Panc1 (cell line): ENCODE measurements around the gene TPGS2. TPM values are rescaled to one million over a fixed set of nuclear protein-coding genes. Genes with fewer than 3 reads are reported as not detected.

Experiments used
- ATAC-seq: fragments of 200-7000 bp; cut with Tn5 transposase; 2 replicates; pipeline ENCODE4 v1.9.1; 2020; ENCODE audit warnings: mild to moderate bottlenecking, moderate library complexity
- BruUV-seq: library from RNA; stranded (reverse); fragments of 400-500 nt; replicated peaks from 2 replicates; lab custom pipeline; 2021; lab: Mats Ljungman, UMichigan
- CTCF ChIA-PET: fragments of 300-600 bp; sonication (Branson Sonifier 250); formaldehyde crosslinking; loops from one replicate; lab custom pipeline; 2022; ENCODE audit warnings: antibody characterized with exemption; lab: Charles Lee
- POLR2A ChIA-PET: fragments of 300-600 bp; sonication (Branson Sonifier 250); formaldehyde crosslinking; loops from one replicate; lab custom pipeline; 2022; ENCODE audit warnings: antibody characterized with exemption; lab: Charles Lee
- DNase-seq: peaks from one replicate; pipeline ENCODE4 v3.0.0-alpha.2; 2010; ENCODE audit warnings: low read depth, low spot score
- H3K27ac ChIP-seq: 2 replicates; pipeline ENCODE4 v1.5.1; 2011; ENCODE audit warnings: mild to moderate bottlenecking, low read length, inconsistent platforms
- H3K27me3 ChIP-seq: fragments of 200-500 bp; sonication (Bioruptor generic); 2 replicates; pipeline ENCODE4 v1.6.0; 2014; ENCODE audit warnings: low read length, inconsistent platforms; ENCODE audit not compliant: control insufficient read depth, insufficient read depth
- H3K36me3 ChIP-seq: fragments of 200-500 bp; sonication (Bioruptor generic); 2 replicates; pipeline ENCODE4 v1.5.1; 2014; ENCODE audit warnings: inconsistent platforms, mild to moderate bottlenecking, low read length, moderate library complexity; ENCODE audit not compliant: control insufficient read depth, insufficient read depth
- H3K4me1 ChIP-seq: 2 replicates; pipeline ENCODE4 v1.5.1; 2011; ENCODE audit warnings: inconsistent platforms, mild to moderate bottlenecking, low read length, moderate library complexity; ENCODE audit not compliant: control insufficient read depth, insufficient read depth
- H3K4me3 ChIP-seq, 2 experiments: 2 replicates each; pipeline ENCODE4 v1.5.1; 2011 to 2012; ENCODE audit warnings: low read depth in 2 of 2, low read length in 2 of 2, mild to moderate bottlenecking in 2 of 2, inconsistent platforms in 1 of 2, moderate library complexity in 1 of 2
- H3K9me3 ChIP-seq: fragments of 200-500 bp; sonication (Bioruptor generic); 2 replicates; pipeline ENCODE4 v1.5.1; 2014; ENCODE audit warnings: low read depth, mild to moderate bottlenecking, inconsistent platforms, low read length, moderate library complexity; ENCODE audit not compliant: control insufficient read depth, insufficient read depth
- CTCF ChIP-seq: fragments of 450-650 bp; IDR thresholded peaks from 2 replicates; pipeline ENCODE4 v1.5.1; 2017; ENCODE audit warnings: mild to moderate bottlenecking
- POLR2AphosphoS5 ChIP-seq: IDR thresholded peaks from 2 replicates; pipeline ENCODE4 v1.6.1; 2012; ENCODE audit warnings: mild to moderate bottlenecking, low read depth, low read length, moderate library complexity
- REST ChIP-seq, 2 experiments: IDR thresholded peaks; 2 replicates each; pipeline ENCODE4 v1.6.1; 2011 to 2012; ENCODE audit warnings: low read depth in 2 of 2, control low read depth in 1 of 2, low read length in 1 of 2, mild to moderate bottlenecking in 1 of 2, moderate library complexity in 1 of 2; ENCODE audit not compliant: insufficient read depth in 1 of 2
- SIN3A ChIP-seq: IDR thresholded peaks from 2 replicates; pipeline ENCODE4 v1.6.1; 2012; ENCODE audit warnings: low read depth, mild to moderate bottlenecking, low read length, moderate library complexity, borderline replicate concordance; ENCODE audit not compliant: insufficient read depth
- TCF7L2 ChIP-seq: IDR thresholded peaks from 2 replicates; pipeline ENCODE4 v1.6.1; 2011; ENCODE audit warnings: mild to moderate bottlenecking, low read depth, low read length, inconsistent platforms
- in situ Hi-C: cut with HindIII; loops from 2 replicates; pipeline ENCODE4 v1.10.0; 2016; ENCODE audit warnings: low sequenced_read_pairs, low pct_unique_long_range_greater_than_20kb
- intact Hi-C: fragments of 100-400 bp; cut with micrococcal nuclease; formaldehyde crosslinking; loops from one replicate; pipeline ENCODE4 v1.10.0; 2022; ENCODE audit not compliant: unreplicated experiment
- total RNA-seq: library from RNA; stranded (reverse); gene quantifications from one replicate; pipeline ENCODE4 v1.2.1, GENCODE V29; 2021; ENCODE audit not compliant: unreplicated experiment

Gene TPGS2
- total RNA-seq, 1 experiment from 2014 or later: 98.7 TPM

GRCh38 chr18:36782710-36783109 is 46.1 kb downstream of the TPGS2 start:
- no peak for ATAC-seq
- no peaks in the 10 kb centered on the region for H3K36me3 ChIP-seq
- ChIA-PET CTCF (no interaction called here), POLR2A (no interaction called here)
- no peaks in the 10 kb centered on the region for H3K9me3 ChIP-seq
- H3K4me3 ChIP-seq: no peak overlapping the region
- TF ChIP-seq POLR2AphosphoS5 (no peak), CTCF (no peak), SIN3A (no peak), REST (IDR thresholded peaks at IDR 0.05; ENCODE audit: insufficient read depth in 1 of 2, low read depth in 2 of 2, low read length in 1 of 2) (no peak), TCF7L2 (no peak)
- no TSS peak for BruUV-seq
- no peaks in the 10 kb centered on the region for H3K27me3 ChIP-seq
- no peaks in the 10 kb centered on the region for H3K4me1 ChIP-seq
- intact Hi-C loops: no loop called here
- DNase-seq: no peak
- in situ Hi-C loops: no loop called here
- no peak overlapping the region for H3K27ac ChIP-seq

GRCh38 chr18:36780748-36781147 is 48.1 kb downstream of the TPGS2 start:
- DNase-seq (no peak), ATAC-seq (no peak)
- no peaks in the 10 kb centered on the region for H3K27me3 ChIP-seq
- BruUV-seq: no TSS peak
- intact Hi-C loops (no loop called here), in situ Hi-C loops (no loop called here)
- no peaks in the 10 kb centered on the region for H3K36me3 ChIP-seq
- ChIA-PET POLR2A (no interaction called here), CTCF (no interaction called here)
- no peak for TF ChIP-seq REST (IDR thresholded peaks at IDR 0.05; ENCODE audit: insufficient read depth in 1 of 2, low read depth in 2 of 2, low read length in 1 of 2)
- no peak for TF ChIP-seq CTCF
- no peak for TF ChIP-seq SIN3A
- no peak for TF ChIP-seq TCF7L2
- TF ChIP-seq POLR2AphosphoS5: no peak
- H3K27ac ChIP-seq: no peak overlapping the region
- H3K4me1 ChIP-seq: no peaks in the 10 kb centered on the region
- no peaks in the 10 kb centered on the region for H3K9me3 ChIP-seq
- no peak overlapping the region for H3K4me3 ChIP-seq
